ENCODE data around the gene PLIN3. TPM values are rescaled to one million over a fixed set of nuclear protein-coding genes. Genes with fewer than 3 reads are reported as not detected.

The PLIN3 gene
- total and polyA plus RNA-seq, 9 of the 15 experiments (the other 6 are each of a cell fraction or from before 2014, with no cell fraction given), result 7.5 to 75.6 (median 43.1) TPM

DNA sequence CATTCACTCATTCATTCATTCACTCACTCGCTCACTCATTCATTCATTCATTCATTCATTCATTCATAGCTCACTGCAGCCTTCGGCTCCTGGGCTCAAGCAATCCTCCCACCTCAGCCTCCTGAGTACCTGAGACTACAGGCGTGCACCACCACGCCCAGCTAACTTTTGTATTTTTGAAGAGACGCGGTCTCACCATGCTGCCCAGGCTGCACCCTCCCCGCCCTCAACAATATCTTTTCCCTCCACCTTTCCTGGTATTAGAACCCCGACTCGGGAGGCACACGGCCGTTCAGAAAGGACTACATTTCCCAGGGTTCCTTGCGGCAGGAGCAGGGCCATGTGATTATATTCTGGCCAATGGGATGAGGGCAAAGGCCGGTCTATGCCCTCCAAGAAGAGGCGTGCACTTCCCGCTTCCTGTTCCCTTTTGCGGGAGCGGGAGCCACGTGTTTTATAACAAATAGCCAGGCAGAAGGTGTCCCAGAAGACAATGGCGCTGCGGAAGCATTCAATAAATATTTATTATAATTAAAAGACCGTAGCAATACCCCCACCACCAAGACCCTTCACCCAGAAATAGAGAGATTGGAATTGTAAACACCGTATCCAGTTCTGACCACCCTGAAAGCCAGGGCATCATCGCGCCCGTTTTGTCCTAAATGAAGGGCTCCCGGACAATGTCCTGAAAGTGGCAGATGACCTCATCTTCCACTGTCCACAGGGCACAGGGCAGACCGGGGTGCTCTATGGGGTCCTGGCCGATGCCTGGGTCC lies 51.9 kb downstream of the PLIN3 start (continued):
- TF ChIP-seq ZNF408 (CRISPR knock-in tag; IDR thresholded peaks at IDR 0.05; ENCODE audit: low read depth) (no peak), HDAC1 (IDR thresholded peaks at IDR 0.05) (peak in 1 of 2 experiments; percentile 77; a peak in 2 of 4 replicates), SMAD3 (CRISPR knock-in tag; conservative IDR thresholded peaks at IDR 0.05) (no peak), FOXM1 (IDR thresholded peaks at IDR 0.05; ENCODE audit: low read depth) (no peak), FOXM1 (CRISPR knock-in tag; IDR thresholded peaks at IDR 0.05; ENCODE audit: low read depth) (no peak), PYGO2 (tag; IDR thresholded peaks at IDR 0.05) (no peak), ID3 (CRISPR knock-in tag; IDR thresholded peaks at IDR 0.05) (no peak), ID3 (tag; IDR thresholded peaks at IDR 0.05) (no peak), RBM25 (IDR thresholded peaks at IDR 0.05; ENCODE audit: low read depth, low read length, severe bottlenecking) (no peak), STAT5A (IDR thresholded peaks at IDR 0.05; ENCODE audit: borderline replicate concordance, low read length) (no peak), CXXC5 (CRISPR knock-in tag; IDR thresholded peaks at IDR 0.05) (peak; percentile 74), SRF (CRISPR knock-in tag; IDR thresholded peaks at IDR 0.05) (peak in 1 of 2 experiments; percentile 89; a peak in 2 of 4 replicates), RBM22 (IDR thresholded peaks at IDR 0.05; ENCODE audit: low read depth, low read length, poor library complexity, severe bottlenecking) (peak; percentile 9), BRD4 (IDR thresholded peaks at IDR 0.05) (no peak), PATZ1 (CRISPR knock-in tag; IDR thresholded peaks at IDR 0.05; ENCODE audit: borderline replicate concordance) (no peak), XRCC3 (IDR thresholded peaks at IDR 0.05) (no peak), CAMTA2 (CRISPR knock-in tag; conservative IDR thresholded peaks at IDR 0.05) (0 out of 2 replicates have a peak, but pooled peaks have one; percentile 9), GATA2 (CRISPR knock-in tag; IDR thresholded peaks at IDR 0.05) (no peak), HOXB6 (CRISPR knock-in tag; IDR thresholded peaks at IDR 0.05; ENCODE audit: borderline replicate concordance) (no peak), U2AF2 (optimal IDR thresholded peaks at IDR 0.05; ENCODE audit: low read depth, low read length) (no peak), NEUROD1 (IDR thresholded peaks at IDR 0.05; ENCODE audit: borderline replicate concordance, low read depth, low read length, partially characterized antibody) (no peak), KLF1 (tag; IDR thresholded peaks at IDR 0.05) (no peak), MCM2 (IDR thresholded peaks at IDR 0.05; ENCODE audit: low read depth) (no peak), GATAD2B (IDR thresholded peaks at IDR 0.05; ENCODE audit: borderline replicate concordance) (peak; percentile 69; the same call in 1 of the 2 replicates), TOE1 (IDR thresholded peaks at IDR 0.05; ENCODE audit: borderline replicate concordance) (0 out of 2 replicates have a peak, but pooled peaks have one; percentile 21), TOE1 (CRISPR knock-in tag; IDR thresholded peaks at IDR 0.05; ENCODE audit: borderline replicate concordance, low read depth) (no peak)
- TF ChIP-seq, protein P1, sequence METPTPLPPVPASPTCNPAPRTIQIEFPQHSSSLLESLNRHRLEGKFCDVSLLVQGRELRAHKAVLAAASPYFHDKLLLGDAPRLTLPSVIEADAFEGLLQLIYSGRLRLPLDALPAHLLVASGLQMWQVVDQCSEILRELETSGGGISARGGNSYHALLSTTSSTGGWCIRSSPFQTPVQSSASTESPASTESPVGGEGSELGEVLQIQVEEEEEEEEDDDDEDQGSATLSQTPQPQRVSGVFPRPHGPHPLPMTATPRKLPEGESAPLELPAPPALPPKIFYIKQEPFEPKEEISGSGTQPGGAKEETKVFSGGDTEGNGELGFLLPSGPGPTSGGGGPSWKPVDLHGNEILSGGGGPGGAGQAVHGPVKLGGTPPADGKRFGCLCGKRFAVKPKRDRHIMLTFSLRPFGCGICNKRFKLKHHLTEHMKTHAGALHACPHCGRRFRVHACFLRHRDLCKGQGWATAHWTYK (CRISPR knock-in tag; IDR thresholded peaks at IDR 0.05), result no peak

Data from K562 (cell line).